Ovary (tissue), 3 donors: ENCODE results near the gene ZMAT5.

Experiments
- EP300 ChIP-seq: sonication (generic); formaldehyde crosslinking; IDR thresholded peaks from one replicate; pipeline ENCODE4 v1.6.1; 2017; ENCODE audit warnings: antibody characterized with exemption
- POLR2A ChIP-seq: fragments of 450-650 bp; IDR thresholded peaks from one replicate; pipeline ENCODE4 v1.6.1; 2017; ENCODE audit warnings: antibody characterized with exemption, mild to moderate bottlenecking, moderate library complexity
- TF ChIP-seq, protein P1 (sequence below), 3 donors: fragments of 450-650 bp in 2 of 3; fragments of 200-600 bp in 1 of 3; IDR thresholded peaks; one replicate each; pipeline versions ENCODE4 v1.5.1 to v1.8.0; 2016 to 2022; ENCODE audit warnings: antibody characterized with exemption in 3 of 3, mild to moderate bottlenecking in 1 of 3
- donor health status: DM: no; HTN: no; CAD: no.

DNA sequence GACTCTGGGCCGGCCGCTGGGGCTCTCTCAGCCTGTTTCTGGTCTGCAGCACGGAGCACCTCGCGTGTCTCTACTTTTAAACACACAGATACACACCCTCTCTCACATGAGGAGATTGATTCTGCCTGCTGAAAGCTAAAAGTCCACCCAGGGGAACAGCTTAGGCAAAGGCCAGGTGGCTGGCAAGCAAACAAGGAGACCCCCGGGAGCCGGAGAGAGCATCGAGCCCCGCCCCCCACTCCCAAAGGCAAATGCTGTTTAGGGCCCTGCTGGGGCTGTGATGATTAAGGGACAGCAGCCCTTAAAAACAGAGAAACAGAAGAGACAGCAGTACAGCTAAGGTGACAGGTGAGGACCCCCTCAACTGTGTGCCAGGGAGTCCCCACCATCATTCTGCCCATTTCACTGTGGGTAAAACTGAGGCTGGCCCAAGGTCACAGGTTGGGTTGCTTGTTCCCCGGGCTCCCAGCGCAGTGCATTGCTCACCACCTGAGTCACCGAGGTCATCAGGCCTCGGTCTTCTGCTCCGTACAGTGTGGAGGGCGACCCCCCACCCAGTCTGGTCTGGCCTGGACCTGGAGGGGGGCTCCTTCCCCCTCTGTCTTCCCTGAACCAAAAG, 40.2 kb downstream of the ZMAT5 start:
- TF ChIP-seq, protein P1, sequence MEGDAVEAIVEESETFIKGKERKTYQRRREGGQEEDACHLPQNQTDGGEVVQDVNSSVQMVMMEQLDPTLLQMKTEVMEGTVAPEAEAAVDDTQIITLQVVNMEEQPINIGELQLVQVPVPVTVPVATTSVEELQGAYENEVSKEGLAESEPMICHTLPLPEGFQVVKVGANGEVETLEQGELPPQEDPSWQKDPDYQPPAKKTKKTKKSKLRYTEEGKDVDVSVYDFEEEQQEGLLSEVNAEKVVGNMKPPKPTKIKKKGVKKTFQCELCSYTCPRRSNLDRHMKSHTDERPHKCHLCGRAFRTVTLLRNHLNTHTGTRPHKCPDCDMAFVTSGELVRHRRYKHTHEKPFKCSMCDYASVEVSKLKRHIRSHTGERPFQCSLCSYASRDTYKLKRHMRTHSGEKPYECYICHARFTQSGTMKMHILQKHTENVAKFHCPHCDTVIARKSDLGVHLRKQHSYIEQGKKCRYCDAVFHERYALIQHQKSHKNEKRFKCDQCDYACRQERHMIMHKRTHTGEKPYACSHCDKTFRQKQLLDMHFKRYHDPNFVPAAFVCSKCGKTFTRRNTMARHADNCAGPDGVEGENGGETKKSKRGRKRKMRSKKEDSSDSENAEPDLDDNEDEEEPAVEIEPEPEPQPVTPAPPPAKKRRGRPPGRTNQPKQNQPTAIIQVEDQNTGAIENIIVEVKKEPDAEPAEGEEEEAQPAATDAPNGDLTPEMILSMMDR (IDR thresholded peaks at IDR 0.05), result no peak
- TF ChIP-seq POLR2A (no peak), EP300 (no peak)
